Choroid plexus epithelial cell (primary cell): ENCODE results near the gene FGFBP1.

Experiments used
- DNase-seq: peaks from one replicate; pipeline ENCODE4 v3.0.0-alpha.2; 2010; ENCODE audit warnings: low read depth
- H3K4me3 ChIP-seq: 2 replicates; pipeline ENCODE4 v1.5.1; 2011; ENCODE audit warnings: low read depth, mild to moderate bottlenecking, control low read depth, low read length, moderate library complexity
- TF ChIP-seq, protein P1 (sequence below): conservative IDR thresholded peaks from 2 replicates; pipeline ENCODE4 v1.5.1; 2011; ENCODE audit warnings: low read depth, mild to moderate bottlenecking, control low read depth, inconsistent platforms, low read length, moderate library complexity

The FGFBP1 gene

GRCh38 chr4:15938640-15939039 is at the start of gene FGFBP1:
FGFBP1 (minus strand) TSS chr4:15938740; CDS start chr4:15936632, 2,108 bp downstream.
- H3K4me3 ChIP-seq: no peak within 1 kb of the TSS
- DNase-seq: no peak
- TF ChIP-seq, protein P1, sequence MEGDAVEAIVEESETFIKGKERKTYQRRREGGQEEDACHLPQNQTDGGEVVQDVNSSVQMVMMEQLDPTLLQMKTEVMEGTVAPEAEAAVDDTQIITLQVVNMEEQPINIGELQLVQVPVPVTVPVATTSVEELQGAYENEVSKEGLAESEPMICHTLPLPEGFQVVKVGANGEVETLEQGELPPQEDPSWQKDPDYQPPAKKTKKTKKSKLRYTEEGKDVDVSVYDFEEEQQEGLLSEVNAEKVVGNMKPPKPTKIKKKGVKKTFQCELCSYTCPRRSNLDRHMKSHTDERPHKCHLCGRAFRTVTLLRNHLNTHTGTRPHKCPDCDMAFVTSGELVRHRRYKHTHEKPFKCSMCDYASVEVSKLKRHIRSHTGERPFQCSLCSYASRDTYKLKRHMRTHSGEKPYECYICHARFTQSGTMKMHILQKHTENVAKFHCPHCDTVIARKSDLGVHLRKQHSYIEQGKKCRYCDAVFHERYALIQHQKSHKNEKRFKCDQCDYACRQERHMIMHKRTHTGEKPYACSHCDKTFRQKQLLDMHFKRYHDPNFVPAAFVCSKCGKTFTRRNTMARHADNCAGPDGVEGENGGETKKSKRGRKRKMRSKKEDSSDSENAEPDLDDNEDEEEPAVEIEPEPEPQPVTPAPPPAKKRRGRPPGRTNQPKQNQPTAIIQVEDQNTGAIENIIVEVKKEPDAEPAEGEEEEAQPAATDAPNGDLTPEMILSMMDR: no peak

- DNase-seq: no peak
- TF ChIP-seq, protein P1: no peak
- H3K4me3 ChIP-seq: no peak overlapping the region
Measured at GRCh38 chr4:15988222-15988621, 49.7 kb upstream of the FGFBP1 start.

DNA sequence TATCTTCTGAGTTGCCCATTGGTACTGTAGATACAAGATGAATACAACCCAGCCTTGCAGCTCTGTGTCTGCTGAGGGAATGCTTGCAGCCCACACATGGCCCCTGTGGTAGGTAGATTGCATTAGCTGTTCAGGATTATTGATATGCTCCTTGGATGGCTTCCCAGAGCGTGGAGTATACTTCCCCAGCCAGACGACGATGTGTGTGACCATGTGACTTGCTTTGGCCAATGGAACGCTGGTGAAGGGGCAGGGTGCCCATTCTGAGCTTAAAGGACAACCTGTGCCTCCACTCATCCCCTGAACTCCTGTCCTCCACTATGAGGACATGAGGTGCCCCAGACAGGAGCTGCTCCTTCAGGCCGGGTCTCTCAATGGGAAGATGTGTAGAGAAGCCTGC is 48.4 kb upstream of the FGFBP1 start:
- DNase-seq: no peak
- H3K4me3 ChIP-seq: no peak overlapping the region
- TF ChIP-seq, protein P1: no peak

DNA sequence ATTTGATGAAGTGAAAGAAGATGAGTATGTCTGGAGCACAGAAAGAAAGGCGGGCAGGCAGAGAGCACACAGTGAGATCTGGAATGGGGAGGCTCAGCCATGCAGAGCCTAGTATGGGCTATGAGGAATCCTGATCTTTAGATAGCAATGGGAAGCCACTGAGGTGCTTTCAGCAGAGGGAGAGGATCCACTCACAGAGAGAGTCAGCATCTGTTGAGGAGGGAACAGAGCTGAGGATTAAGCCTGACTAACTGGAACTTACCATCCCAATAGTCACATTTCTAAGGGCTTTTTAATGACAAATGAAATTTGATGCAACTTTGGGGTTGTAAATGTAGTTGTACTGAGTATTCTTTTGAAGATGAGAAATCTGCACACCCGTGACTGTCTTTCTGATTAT is 45.1 kb upstream of the FGFBP1 start:
- DNase-seq: peak; percentile 14
- no peak overlapping the region for H3K4me3 ChIP-seq
- TF ChIP-seq, protein P1: no peak

- peak; percentile 78 for DNase-seq
- TF ChIP-seq, protein P1: no peak
- no peak overlapping the region for H3K4me3 ChIP-seq
Measured at GRCh38 chr4:15982842-15983524, 44.4 kb upstream of the FGFBP1 start.

GRCh38 chr4:15976456-15977447 is 38.2 kb upstream of the FGFBP1 start:
- DNase-seq: peak; percentile 28
- TF ChIP-seq, protein P1: peak; percentile 19
- H3K4me3 ChIP-seq: no peak overlapping the region
